HepG2 (cell line): ENCODE results near the gene SEMA3B. TPM values are rescaled to one million over a fixed set of nuclear protein-coding genes. Genes with fewer than 3 reads are reported as not detected.
"Not testable (repeated sequence)": the region's sequence is repeated elsewhere in the genome, so short reads cannot be mapped to it uniquely, and the experiment has no call there.

Experiments used
- ATAC-seq: fragments of 200-7000 bp; cut with Tn5 transposase; 3 replicates; pipeline ENCODE4 v1.9.1; 2020; ENCODE audit warnings: mild to moderate bottlenecking, moderate library complexity
- BruUV-seq: library from RNA; stranded (reverse); fragments of 400-500 nt; replicated peaks from 2 replicates; lab custom pipeline; 2021; lab: Mats Ljungman, UMichigan
- CTCF ChIA-PET: fragments of 300-600 bp; formaldehyde crosslinking; extraction: SDS; loops from one replicate; lab custom pipeline; 2021; ENCODE audit warnings: low total read pairs, inconsistent platforms, low intra/inter-chr PET ratio; lab: Yijun Ruan, JAX
- POLR2A ChIA-PET: fragments of 350-600 bp; sonication (Branson Sonifier 250); formaldehyde crosslinking; loops from one replicate; lab custom pipeline; 2020; ENCODE audit warnings: antibody characterized with exemption, inconsistent platforms; lab: Yijun Ruan, JAX
- DNase-seq: peaks from one replicate; pipeline ENCODE4 v3.0.0-alpha.2; 2015; ENCODE audit warnings: low spot score
- FAIRE-seq: peaks from 3 replicates; lab custom pipeline; 2011; peaks lifted over from hg19 to GRCh38; lab: Jason Lieb, UNC
- H2AFZ ChIP-seq: one replicate; pipeline ENCODE4 v1.6.1; 2011; ENCODE audit warnings: low read length, inconsistent platforms
- H3K27ac ChIP-seq: fragments of 300-600 bp; 3 replicates; pipeline ENCODE4 v1.8.0; 2011; ENCODE audit warnings: mixed run types, mild to moderate bottlenecking, mixed read lengths, low read length, inconsistent platforms; ENCODE audit not compliant: insufficient read depth; ENCODE audit errors: extremely low read length
- H3K27me3 ChIP-seq, 2 experiments: fragments of 200-600 bp in 1 of 2; 2 replicates in 1 of 2; 3 replicates in 1 of 2; pipeline versions ENCODE4 v1.6.0 to v1.8.0; 2011; ENCODE audit warnings: low read length in 2 of 2, mild to moderate bottlenecking in 2 of 2, moderate library complexity in 2 of 2, inconsistent platforms in 1 of 2; ENCODE audit not compliant: insufficient read depth in 2 of 2, control insufficient read depth in 1 of 2
- H3K36me3 ChIP-seq, 2 experiments: fragments of 200-600 bp in 1 of 2; replicated peaks in 1 of 2; 2 replicates in 1 of 2; 3 replicates in 1 of 2; pipeline versions ENCODE4 v1.5.1 to v1.8.0; 2011; ENCODE audit warnings: low read length in 2 of 2, inconsistent platforms in 1 of 2; ENCODE audit not compliant: insufficient read depth in 2 of 2, control insufficient read depth in 1 of 2
- H3K4me1 ChIP-seq: 2 replicates; pipeline ENCODE4 v1.5.1; 2012; ENCODE audit warnings: low read length, inconsistent platforms; ENCODE audit not compliant: insufficient read depth
- H3K4me2 ChIP-seq: 2 replicates; pipeline ENCODE4 v1.6.0; 2011; ENCODE audit warnings: low read depth, low read length, inconsistent platforms
- H3K4me3 ChIP-seq, 3 experiments: fragments of 200-600 bp in 1 of 3; sonication (generic), shearing (Covaris generic) in 1 of 3; replicated peaks in 1 of 3; 2 replicates each; pipeline ENCODE4 v1.5.1; 2011 to 2016; ENCODE audit warnings: low read length in 3 of 3, inconsistent platforms in 2 of 3, low read depth in 2 of 3, mild to moderate bottlenecking in 2 of 3, control low read depth in 1 of 3, mixed read lengths in 1 of 3; ENCODE audit not compliant: insufficient read depth in 1 of 3
- H3K79me2 ChIP-seq: one replicate; pipeline ENCODE4 v1.6.1; 2011; ENCODE audit warnings: low read length, inconsistent platforms; ENCODE audit not compliant: insufficient read depth
- H3K9ac ChIP-seq: 2 replicates; pipeline ENCODE4 v1.6.0; 2011; ENCODE audit warnings: mild to moderate bottlenecking, low read depth, low read length, inconsistent platforms; ENCODE audit not compliant: insufficient read depth
- H3K9me3 ChIP-seq: 2 replicates; pipeline ENCODE4 v1.5.1; 2012; ENCODE audit warnings: mild to moderate bottlenecking, low read length
- H4K20me1 ChIP-seq: 2 replicates; pipeline ENCODE4 v1.6.0; 2011; ENCODE audit warnings: inconsistent platforms, mild to moderate bottlenecking, low read length, moderate library complexity; ENCODE audit not compliant: insufficient read depth
- ATF7 ChIP-seq, 2 experiments: fragments of 450-650 bp in 1 of 2; sonication (generic) in 1 of 2; formaldehyde crosslinking in 1 of 2; IDR thresholded peaks; 2 replicates each; pipeline versions ENCODE4 v1.4.0 to v1.6.1; 2016 to 2020; ENCODE audit warnings: antibody characterized with exemption in 1 of 2, mild to moderate bottlenecking in 1 of 2, missing genetic modification reagents in 1 of 2
- ZNF441 ChIP-seq: sonication (generic); formaldehyde crosslinking; IDR thresholded peaks from 2 replicates; pipeline ENCODE4 v1.7.0; 2021; ENCODE audit warnings: missing genetic modification reagents, borderline replicate concordance
- WGBS: methylation state at CpG from one replicate; pipeline ENCODE4 v1.1.6; 2017; ENCODE audit warnings: low lambda C conversion rate; 5-methylcytosine and 5-hydroxymethylcytosine counted together
- in situ Hi-C: cut with HindIII; loops from 2 replicates; pipeline ENCODE4 v1.10.0; 2017; ENCODE audit warnings: low pct_unique_long_range_greater_than_20kb; ENCODE audit not compliant: extremely low pct_ligation_motif_present
- intact Hi-C: fragments of 100-400 bp; cut with micrococcal nuclease; formaldehyde crosslinking; loops from one replicate; pipeline ENCODE4 v1.10.0; 2022; ENCODE audit not compliant: unreplicated experiment
- polyA plus RNA-seq, 8 experiments: library from polyadenylated mRNA; depleted of rRNA in 3 of 8; stranded (reverse) in 7 of 8; unstranded in 1 of 8; fragments of >200 nt; fragmentation: Illumina TruSeq in 4 of 8; extraction: Trizol in 4 of 8; gene quantifications; 2 replicates each; pipeline versions ENCODE4 v1.2.1 to v1.2.3, GENCODE V29; 2011 to 2016; ENCODE audit warnings: low read depth in 4 of 8, missing spikeins in 1 of 8, mixed read lengths in 1 of 8; ENCODE audit not compliant: insufficient read depth in 1 of 8
- total RNA-seq, 5 experiments: library from RNA; depleted of rRNA; stranded (reverse); fragments of >200 nt; fragmentation: Illumina TruSeq; extraction: Trizol; gene quantifications; 2 replicates each; pipeline ENCODE4 v1.2.3, GENCODE V29; 2016; ENCODE audit warnings: low read depth in 1 of 5
- TF ChIP-seq, protein P1 (sequence below): sonication (generic); formaldehyde crosslinking; conservative IDR thresholded peaks from 2 replicates; pipeline ENCODE4 v1.8.1; 2023; ENCODE audit warnings: missing genetic modification reagents
- TF ChIP-seq, protein P2 (sequence below): sonication (generic); formaldehyde crosslinking; IDR thresholded peaks from 2 replicates; pipeline ENCODE4 v1.4.0; 2020; ENCODE audit warnings: missing genetic modification reagents
- TF ChIP-seq, protein P3 (sequence below): sonication (generic); formaldehyde crosslinking; IDR thresholded peaks from 2 replicates; pipeline ENCODE4 v1.4.0; 2020; ENCODE audit warnings: missing genetic modification reagents, mild to moderate bottlenecking, borderline replicate concordance

SEMA3B gene
- total and polyA plus RNA-seq, 2 of the 13 experiments (the other 11 are each of a cell fraction or from before 2014, with no cell fraction given) = 93.2 to 158 TPM

DNA sequence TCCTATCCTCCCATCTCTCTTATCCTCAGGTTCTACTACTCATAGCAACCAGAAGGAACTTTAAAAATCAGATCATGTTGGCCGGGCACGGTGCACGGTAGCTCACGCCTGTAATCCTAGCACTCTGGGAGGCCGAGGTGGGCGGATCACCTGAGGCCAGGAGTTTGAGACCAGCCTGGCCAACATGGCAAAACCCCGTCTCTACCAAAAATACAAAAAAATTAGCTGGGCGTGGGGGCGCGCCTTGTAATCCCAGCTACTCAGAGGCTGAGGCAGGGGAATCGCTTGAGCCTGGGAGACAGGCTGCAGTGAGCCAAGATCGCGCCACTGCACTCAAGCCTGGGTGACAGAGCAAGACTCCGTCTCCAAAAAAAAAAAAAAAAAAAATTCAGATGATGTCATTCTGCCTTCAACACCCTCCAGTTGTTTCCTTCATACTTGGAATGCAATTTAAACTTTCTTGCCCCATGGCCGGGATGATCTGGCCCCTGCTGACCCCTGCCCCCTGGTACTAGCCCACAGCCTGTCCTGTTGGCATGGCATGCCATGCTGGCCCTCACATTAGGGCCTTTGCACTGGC lies 40.7 kb upstream of the SEMA3B start:
- not testable (repeated sequence) for H3K27me3 ChIP-seq; DNase-seq; H3K79me2 ChIP-seq; ATAC-seq; H3K9me3 ChIP-seq; H2AFZ ChIP-seq; H4K20me1 ChIP-seq; FAIRE-seq; H3K36me3 ChIP-seq; BruUV-seq; TF ChIP-seq ATF7 (CRISPR knock-in tag; IDR thresholded peaks at IDR 0.05)
- Histone ChIP-seq H3K4me2 (peak overlapping the region; percentile 92), H3K27ac (peak overlapping the region; percentile 70), H3K4me3 (peak overlapping the region; percentile 75 to 88 (median 84)), H3K9ac (peak overlapping the region; percentile 72), H3K4me1 (peaks cover 74% of the 10 kb centered on the region)
- POLR2A ChIA-PET = interaction anchor here (0.7 to 7.3 kb wide), 12 partner anchors 8 to 109 kb away, joined by 3 to 117 read pairs (median 8); partner anchors contain the start of genes GNAI2, SEMA3B and TUSC2
- peak; percentile 81 for TF ChIP-seq ATF7 (IDR thresholded peaks at IDR 0.05)
- TF ChIP-seq, protein P1, sequence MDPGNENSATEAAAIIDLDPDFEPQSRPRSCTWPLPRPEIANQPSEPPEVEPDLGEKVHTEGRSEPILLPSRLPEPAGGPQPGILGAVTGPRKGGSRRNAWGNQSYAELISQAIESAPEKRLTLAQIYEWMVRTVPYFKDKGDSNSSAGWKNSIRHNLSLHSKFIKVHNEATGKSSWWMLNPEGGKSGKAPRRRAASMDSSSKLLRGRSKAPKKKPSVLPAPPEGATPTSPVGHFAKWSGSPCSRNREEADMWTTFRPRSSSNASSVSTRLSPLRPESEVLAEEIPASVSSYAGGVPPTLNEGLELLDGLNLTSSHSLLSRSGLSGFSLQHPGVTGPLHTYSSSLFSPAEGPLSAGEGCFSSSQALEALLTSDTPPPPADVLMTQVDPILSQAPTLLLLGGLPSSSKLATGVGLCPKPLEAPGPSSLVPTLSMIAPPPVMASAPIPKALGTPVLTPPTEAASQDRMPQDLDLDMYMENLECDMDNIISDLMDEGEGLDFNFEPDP (CRISPR knock-in tag) = 0 out of 2 replicates have a peak, but pooled peaks have one; percentile 23
- in situ Hi-C loops = loop anchor here (5.0 kb wide), 2 partner anchors 36 to 44 kb away; partner anchors contain the start of gene GNAT1
- 50% methylated on average over 15 of the region's 15 CpGs for WGBS
- intact Hi-C loops = loop anchor here (5.0 kb wide), 1 partner anchor 44 kb away; no protein-coding TSS in a partner anchor
- CTCF ChIA-PET = interaction anchor here (1.5 to 9.0 kb wide), 5 partner anchors 15 to 45 kb away, joined by 3 to 265 read pairs (median 29); partner anchors contain the start of gene GNAT1

DNA sequence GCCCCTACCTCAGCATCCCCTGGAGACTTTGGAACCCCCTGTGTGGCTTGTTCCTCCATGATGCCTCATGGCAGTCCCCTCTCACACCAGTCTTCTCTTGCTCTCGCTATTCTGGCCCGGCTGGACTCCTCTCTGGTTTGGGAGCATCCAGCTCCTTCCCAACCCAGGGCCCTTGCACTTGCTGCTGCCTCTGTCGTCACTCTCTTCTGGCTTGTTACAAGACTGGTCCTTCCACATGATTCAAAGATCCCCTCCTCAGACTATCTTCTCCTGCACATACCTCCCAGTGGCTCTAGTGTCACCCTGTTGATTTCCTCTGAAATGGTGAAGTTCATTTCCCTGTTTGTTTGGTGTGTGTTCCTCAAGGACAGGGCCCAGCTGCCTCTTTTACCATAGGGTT lies 39.5 kb upstream of the SEMA3B start:
- TF ChIP-seq, protein P2, sequence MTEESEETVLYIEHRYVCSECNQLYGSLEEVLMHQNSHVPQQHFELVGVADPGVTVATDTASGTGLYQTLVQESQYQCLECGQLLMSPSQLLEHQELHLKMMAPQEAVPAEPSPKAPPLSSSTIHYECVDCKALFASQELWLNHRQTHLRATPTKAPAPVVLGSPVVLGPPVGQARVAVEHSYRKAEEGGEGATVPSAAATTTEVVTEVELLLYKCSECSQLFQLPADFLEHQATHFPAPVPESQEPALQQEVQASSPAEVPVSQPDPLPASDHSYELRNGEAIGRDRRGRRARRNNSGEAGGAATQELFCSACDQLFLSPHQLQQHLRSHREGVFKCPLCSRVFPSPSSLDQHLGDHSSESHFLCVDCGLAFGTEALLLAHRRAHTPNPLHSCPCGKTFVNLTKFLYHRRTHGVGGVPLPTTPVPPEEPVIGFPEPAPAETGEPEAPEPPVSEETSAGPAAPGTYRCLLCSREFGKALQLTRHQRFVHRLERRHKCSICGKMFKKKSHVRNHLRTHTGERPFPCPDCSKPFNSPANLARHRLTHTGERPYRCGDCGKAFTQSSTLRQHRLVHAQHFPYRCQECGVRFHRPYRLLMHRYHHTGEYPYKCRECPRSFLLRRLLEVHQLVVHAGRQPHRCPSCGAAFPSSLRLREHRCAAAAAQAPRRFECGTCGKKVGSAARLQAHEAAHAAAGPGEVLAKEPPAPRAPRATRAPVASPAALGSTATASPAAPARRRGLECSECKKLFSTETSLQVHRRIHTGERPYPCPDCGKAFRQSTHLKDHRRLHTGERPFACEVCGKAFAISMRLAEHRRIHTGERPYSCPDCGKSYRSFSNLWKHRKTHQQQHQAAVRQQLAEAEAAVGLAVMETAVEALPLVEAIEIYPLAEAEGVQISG (CRISPR knock-in tag) = 0 out of 2 replicates have a peak, but pooled peaks have one; percentile 5
- TF ChIP-seq, protein P3, sequence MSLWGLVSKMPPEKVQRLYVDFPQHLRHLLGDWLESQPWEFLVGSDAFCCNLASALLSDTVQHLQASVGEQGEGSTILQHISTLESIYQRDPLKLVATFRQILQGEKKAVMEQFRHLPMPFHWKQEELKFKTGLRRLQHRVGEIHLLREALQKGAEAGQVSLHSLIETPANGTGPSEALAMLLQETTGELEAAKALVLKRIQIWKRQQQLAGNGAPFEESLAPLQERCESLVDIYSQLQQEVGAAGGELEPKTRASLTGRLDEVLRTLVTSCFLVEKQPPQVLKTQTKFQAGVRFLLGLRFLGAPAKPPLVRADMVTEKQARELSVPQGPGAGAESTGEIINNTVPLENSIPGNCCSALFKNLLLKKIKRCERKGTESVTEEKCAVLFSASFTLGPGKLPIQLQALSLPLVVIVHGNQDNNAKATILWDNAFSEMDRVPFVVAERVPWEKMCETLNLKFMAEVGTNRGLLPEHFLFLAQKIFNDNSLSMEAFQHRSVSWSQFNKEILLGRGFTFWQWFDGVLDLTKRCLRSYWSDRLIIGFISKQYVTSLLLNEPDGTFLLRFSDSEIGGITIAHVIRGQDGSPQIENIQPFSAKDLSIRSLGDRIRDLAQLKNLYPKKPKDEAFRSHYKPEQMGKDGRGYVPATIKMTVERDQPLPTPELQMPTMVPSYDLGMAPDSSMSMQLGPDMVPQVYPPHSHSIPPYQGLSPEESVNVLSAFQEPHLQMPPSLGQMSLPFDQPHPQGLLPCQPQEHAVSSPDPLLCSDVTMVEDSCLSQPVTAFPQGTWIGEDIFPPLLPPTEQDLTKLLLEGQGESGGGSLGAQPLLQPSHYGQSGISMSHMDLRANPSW (CRISPR knock-in tag) = no peak
- TF ChIP-seq ZNF441 (CRISPR knock-in tag) = no peak
- TF ChIP-seq, all 625 proteins: peak for 1
- ATAC-seq (no peak), DNase-seq (no peak), FAIRE-seq (no peak)
- intact Hi-C loops (loop anchor here (5.0 kb wide), 1 partner anchor 43 kb away; no protein-coding TSS in a partner anchor), in situ Hi-C loops (loop anchor here (5.0 kb wide), 2 partner anchors 37 to 43 kb away; partner anchors contain the start of gene GNAT1)
- BruUV-seq = no TSS peak
- peak overlapping the region; percentile 69 for H2AFZ ChIP-seq
- no peaks in the 10 kb centered on the region for H3K9me3 ChIP-seq
- 75% methylated on average over 3 of the region's 3 CpGs for WGBS
- CTCF ChIA-PET = no interaction called here
- H3K4me3 ChIP-seq = no peak overlapping the region
- no peaks in the 10 kb centered on the region for H3K79me2 ChIP-seq
- peaks cover 74% of the 10 kb centered on the region for H3K4me1 ChIP-seq
- H3K9ac ChIP-seq = no peak overlapping the region
- no peak overlapping the region for H3K4me2 ChIP-seq
- POLR2A ChIA-PET = interaction anchor here (0.6 to 7.3 kb wide), 11 partner anchors 17 to 80 kb away, joined by 3 to 117 read pairs (median 8); partner anchors contain the start of gene SEMA3B
- H4K20me1 ChIP-seq = no peaks in the 10 kb centered on the region
- no peak overlapping the region for H3K27ac ChIP-seq
- no peaks in the 10 kb centered on the region for H3K27me3 ChIP-seq
- no peaks in the 10 kb centered on the region; a peak in 1 of 5 replicates for H3K36me3 ChIP-seq
